OCI-LY7 (cell line): ENCODE data around the gene CERK. TPM values are rescaled to one million over a fixed set of nuclear protein-coding genes. Genes with fewer than 3 reads are reported as not detected.
A peak's percentile ranks its signal among the peaks of the same experiment; 100 is the strongest.

Source experiments
- BruUV-seq: library from RNA; stranded (reverse); fragments of 400-500 nt; replicated peaks from 2 replicates; lab custom pipeline; 2021; lab: Mats Ljungman, UMichigan
- CTCF ChIA-PET: fragments of 300-600 bp; sonication (Branson Sonifier 250); formaldehyde crosslinking; loops from one replicate; lab custom pipeline; 2022; ENCODE audit warnings: antibody characterized with exemption; ENCODE audit not compliant: unreplicated experiment; lab: Charles Lee
- POLR2A ChIA-PET: fragments of 300-600 bp; sonication (Branson Sonifier 250); formaldehyde crosslinking; loops from one replicate; lab custom pipeline; 2022; ENCODE audit warnings: antibody characterized with exemption; lab: Charles Lee
- DNase-seq: peaks from one replicate; pipeline ENCODE4 v3.0.0-alpha.2; 2015; ENCODE audit warnings: low spot score
- H2AFZ ChIP-seq: fragments of 200-600 bp; sonication (generic), shearing (Covaris generic); 2 replicates; pipeline ENCODE4 v1.6.1; 2014; ENCODE audit warnings: mild to moderate bottlenecking, antibody characterized with exemption, low read length, moderate library complexity
- H3K27ac ChIP-seq: fragments of 200-600 bp; sonication (generic); 2 replicates; pipeline ENCODE4 v1.5.1; 2014; ENCODE audit warnings: mixed run types, low read depth, mild to moderate bottlenecking, moderate library complexity, low read length, inconsistent platforms; ENCODE audit not compliant: poor library complexity, severe bottlenecking
- H3K36me3 ChIP-seq: fragments of 200-600 bp; sonication (generic); 2 replicates; pipeline ENCODE4 v1.6.1; 2014; ENCODE audit warnings: mild to moderate bottlenecking, antibody characterized with exemption, low read length, moderate library complexity, mixed read lengths; ENCODE audit not compliant: insufficient read depth
- H3K4me1 ChIP-seq: fragments of 200-600 bp; sonication (generic); 2 replicates; pipeline ENCODE4 v1.5.1; 2014; ENCODE audit warnings: mild to moderate bottlenecking, low read length; ENCODE audit not compliant: insufficient read depth, poor library complexity, severe bottlenecking
- H3K4me2 ChIP-seq: fragments of 200-600 bp; sonication (generic); 2 replicates; pipeline ENCODE4 v1.6.1; 2014; ENCODE audit warnings: mild to moderate bottlenecking, low read length
- H3K4me3 ChIP-seq: fragments of 200-600 bp; sonication (generic); 2 replicates; pipeline ENCODE4 v1.5.1; 2014; ENCODE audit warnings: mild to moderate bottlenecking, low read depth, low read length; ENCODE audit not compliant: poor library complexity, severe bottlenecking
- H3K79me2 ChIP-seq: fragments of 200-600 bp; sonication (generic); 2 replicates; pipeline ENCODE4 v1.6.1; 2016; ENCODE audit warnings: low read depth, mild to moderate bottlenecking, low read length, moderate library complexity, mixed read lengths; ENCODE audit not compliant: insufficient read depth
- H3K9me2 ChIP-seq: fragments of 200-600 bp; sonication (generic); 2 replicates; pipeline ENCODE4 v1.6.1; 2016; ENCODE audit warnings: mild to moderate bottlenecking, low read length, mixed read lengths; ENCODE audit not compliant: insufficient read depth
- H3K9me3 ChIP-seq: fragments of 200-600 bp; sonication (generic); 2 replicates; pipeline ENCODE4 v1.6.1; 2014; ENCODE audit warnings: mild to moderate bottlenecking, mixed run types, low read length, mixed read lengths
- H4K20me1 ChIP-seq: fragments of 200-600 bp; sonication (generic); 2 replicates; pipeline ENCODE4 v1.6.1; 2014; ENCODE audit warnings: mild to moderate bottlenecking, antibody characterized with exemption, low read length, moderate library complexity, mixed read lengths; ENCODE audit not compliant: insufficient read depth
- CTCF ChIP-seq: fragments of 200-600 bp; sonication (generic); conservative IDR thresholded peaks from 2 replicates; pipeline ENCODE4 v1.5.1; 2014; ENCODE audit warnings: mild to moderate bottlenecking, antibody characterized with exemption, low read length, moderate library complexity, mixed read lengths
- EZH2phosphoT487 ChIP-seq: fragments of 200-600 bp; sonication (generic); IDR thresholded peaks from 2 replicates; pipeline ENCODE4 v1.6.1; 2018; ENCODE audit warnings: low read depth, borderline replicate concordance, mild to moderate bottlenecking, mixed run types, antibody characterized with exemption, low read length, moderate library complexity, mixed read lengths
- intact Hi-C: fragments of 100-400 bp; cut with micrococcal nuclease; formaldehyde crosslinking; loops from one replicate; pipeline ENCODE4 v1.10.0; 2022; ENCODE audit not compliant: unreplicated experiment
- total RNA-seq, 2 experiments: library from RNA; depleted of rRNA in 1 of 2; stranded (reverse); fragments of >200 nt in 1 of 2; shearing (Covaris generic) in 1 of 2; gene quantifications; 2 replicates each; pipeline ENCODE4 v1.2.3, GENCODE V29; 2014 to 2022

Gene CERK
- total RNA-seq, 2 experiments from 2014 or later: 36.6 to 48.1 TPM

GRCh38 chr22:46674906-46675305, 63.1 kb downstream of the CERK start:
- BruUV-seq: no TSS peak
- Histone ChIP-seq H3K27ac (peak overlapping the region; percentile 67), H3K9me2 (no peaks in the 10 kb centered on the region), H3K36me3 (peaks cover 17% of the 10 kb centered on the region; the same call in 1 of the 2 replicates), H3K4me3 (peak overlapping the region; percentile 45), H3K79me2 (no peaks in the 10 kb centered on the region), H3K4me2 (peak overlapping the region; percentile 69), H3K4me1 (peaks cover 39% of the 10 kb centered on the region), H2AFZ (no peak overlapping the region; the same call in 1 of the 2 replicates), H3K9me3 (no peaks in the 10 kb centered on the region), H4K20me1 (no peaks in the 10 kb centered on the region)
- TF ChIP-seq EZH2phosphoT487 (no peak), CTCF (no peak)
- no peak for DNase-seq
- intact Hi-C loops: loop anchor here (1.0 kb wide), 1 partner anchor 112 kb away; no protein-coding TSS in a partner anchor
- POLR2A ChIA-PET: no interaction called here
- CTCF ChIA-PET: no interaction called here

DNA sequence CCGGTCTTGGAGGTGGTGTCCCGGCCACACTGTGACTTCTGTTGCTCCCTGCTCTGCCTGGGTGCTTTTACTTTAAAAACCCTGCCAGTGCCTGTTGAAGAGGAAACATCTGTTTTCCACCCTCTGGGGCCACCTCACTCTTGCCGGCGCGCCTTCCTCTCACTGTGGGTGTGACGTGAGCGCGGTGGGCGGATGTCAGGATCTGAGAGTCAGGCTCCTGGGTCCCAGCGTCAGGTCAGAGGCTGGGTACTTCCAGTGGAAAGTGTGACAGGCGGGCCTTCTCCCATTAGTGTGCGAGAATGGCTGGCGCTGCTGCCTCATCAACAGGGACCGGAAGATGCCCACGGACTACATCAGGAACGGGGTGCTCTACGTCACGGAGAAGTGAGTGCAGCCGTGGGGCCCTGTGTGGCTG, 63.7 kb downstream of the CERK start:
- peak overlapping the region; percentile 45 for H3K4me3 ChIP-seq
- ChIA-PET POLR2A (interaction anchor here (0.8 kb wide), 1 partner anchor 238 kb away, joined by 3 read pairs; no protein-coding TSS in a partner anchor), CTCF (no interaction called here)
- H3K4me2 ChIP-seq: peak overlapping the region; percentile 69
- peak; percentile 86 for DNase-seq
- no peaks in the 10 kb centered on the region for H3K9me3 ChIP-seq
- H3K79me2 ChIP-seq: no peaks in the 10 kb centered on the region
- no peaks in the 10 kb centered on the region for H4K20me1 ChIP-seq
- intact Hi-C loops: loop anchor here (1.0 kb wide), 1 partner anchor 111 kb away; no protein-coding TSS in a partner anchor
- BruUV-seq: no TSS peak
- no peak for TF ChIP-seq CTCF
- no peak for TF ChIP-seq EZH2phosphoT487
- H3K4me1 ChIP-seq: peaks cover 39% of the 10 kb centered on the region
- peaks cover 17% of the 10 kb centered on the region; the same call in 1 of the 2 replicates for H3K36me3 ChIP-seq
- H3K27ac ChIP-seq: peak overlapping the region; percentile 67
- no peaks in the 10 kb centered on the region for H3K9me2 ChIP-seq
- H2AFZ ChIP-seq: no peak overlapping the region; the same call in 1 of the 2 replicates

GRCh38 chr22:46673662-46674236, 64.3 kb downstream of the CERK start:
- Histone ChIP-seq H3K4me1 (peaks cover 39% of the 10 kb centered on the region), H3K4me3 (peak overlapping the region; percentile 45)
- CTCF ChIA-PET: no interaction called here

More at GRCh38 chr22:46673662-46674236, 64.3 kb downstream of the CERK start:
- no TSS peak for BruUV-seq
- DNase-seq: no peak
- no peaks in the 10 kb centered on the region for H3K9me3 ChIP-seq
- H3K27ac ChIP-seq: peak overlapping the region; percentile 67
- no peaks in the 10 kb centered on the region for H3K9me2 ChIP-seq
- H3K4me2 ChIP-seq: peak overlapping the region; percentile 69
- intact Hi-C loops: loop anchor here (1.0 kb wide), 1 partner anchor 110 kb away; no protein-coding TSS in a partner anchor
- no peak overlapping the region for H2AFZ ChIP-seq
- H3K36me3 ChIP-seq: peaks cover 21% of the 10 kb centered on the region; the same call in 1 of the 2 replicates
- POLR2A ChIA-PET: interaction anchor here (0.6 to 0.8 kb wide), 2 partner anchors 58 to 238 kb away, joined by 3 read pairs; no protein-coding TSS in a partner anchor
- no peaks in the 10 kb centered on the region for H3K79me2 ChIP-seq
- no peaks in the 10 kb centered on the region for H4K20me1 ChIP-seq
- TF ChIP-seq CTCF (peak; percentile 27; the same call in 1 of the 2 replicates), EZH2phosphoT487 (no peak)
